Measurements from ENCODE around the gene INTS15. TPM values are rescaled to one million over a fixed set of nuclear protein-coding genes. Genes with fewer than 3 reads are reported as not detected.
"Not testable (repeated sequence)": the region's sequence is repeated elsewhere in the genome, so short reads cannot be mapped to it uniquely, and the experiment has no call there.

The INTS15 gene
- total RNA-seq, 2 experiments from 2014 or later, result 39.3 to 41.8 TPM

DNA sequence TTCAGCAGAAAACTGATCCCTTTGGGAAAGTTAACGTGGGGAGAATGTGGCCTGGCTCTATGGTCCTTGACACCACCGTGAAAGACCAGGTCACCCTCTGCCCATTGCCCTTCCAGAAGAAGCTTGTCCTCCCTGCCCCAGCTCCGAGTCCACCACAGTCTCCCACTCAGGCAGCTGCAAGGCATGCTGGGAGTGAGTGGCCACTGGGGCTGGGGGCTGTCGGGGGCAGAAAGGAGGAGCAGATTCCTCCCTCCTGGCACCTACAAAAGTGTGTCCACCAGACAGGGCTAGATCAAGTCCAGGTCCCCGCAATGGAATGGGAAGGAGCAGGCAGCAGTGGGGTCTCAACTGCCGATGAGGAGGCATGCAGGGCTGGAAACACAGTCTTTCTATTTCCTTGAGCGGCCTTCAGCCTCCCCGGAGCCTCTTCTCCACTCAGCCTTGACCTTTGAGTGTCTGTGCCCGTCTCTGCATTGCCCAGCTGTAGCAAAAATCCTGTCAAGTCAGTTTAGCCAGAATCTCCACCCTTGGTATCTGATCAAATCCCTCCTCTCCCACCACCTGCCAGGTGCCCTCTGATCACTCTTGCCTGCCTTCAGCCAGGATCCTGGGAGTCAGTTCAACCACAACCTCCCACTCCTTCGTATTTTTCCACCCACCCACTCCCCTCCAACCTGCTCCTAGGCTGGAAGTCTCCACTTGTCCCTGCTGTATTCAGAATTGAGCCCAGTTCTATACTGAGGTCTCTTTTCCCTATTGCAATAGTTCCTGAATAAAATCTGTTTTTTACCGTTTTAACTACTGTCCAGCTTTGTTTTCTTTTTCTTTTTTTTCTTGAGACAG lies 40.4 kb downstream of the INTS15 start:
- no peak overlapping the region for H3K27ac ChIP-seq (ENCODE audit: low read depth in 1 of 2, low read length in 2 of 2)
- TF ChIP-seq, protein P1, sequence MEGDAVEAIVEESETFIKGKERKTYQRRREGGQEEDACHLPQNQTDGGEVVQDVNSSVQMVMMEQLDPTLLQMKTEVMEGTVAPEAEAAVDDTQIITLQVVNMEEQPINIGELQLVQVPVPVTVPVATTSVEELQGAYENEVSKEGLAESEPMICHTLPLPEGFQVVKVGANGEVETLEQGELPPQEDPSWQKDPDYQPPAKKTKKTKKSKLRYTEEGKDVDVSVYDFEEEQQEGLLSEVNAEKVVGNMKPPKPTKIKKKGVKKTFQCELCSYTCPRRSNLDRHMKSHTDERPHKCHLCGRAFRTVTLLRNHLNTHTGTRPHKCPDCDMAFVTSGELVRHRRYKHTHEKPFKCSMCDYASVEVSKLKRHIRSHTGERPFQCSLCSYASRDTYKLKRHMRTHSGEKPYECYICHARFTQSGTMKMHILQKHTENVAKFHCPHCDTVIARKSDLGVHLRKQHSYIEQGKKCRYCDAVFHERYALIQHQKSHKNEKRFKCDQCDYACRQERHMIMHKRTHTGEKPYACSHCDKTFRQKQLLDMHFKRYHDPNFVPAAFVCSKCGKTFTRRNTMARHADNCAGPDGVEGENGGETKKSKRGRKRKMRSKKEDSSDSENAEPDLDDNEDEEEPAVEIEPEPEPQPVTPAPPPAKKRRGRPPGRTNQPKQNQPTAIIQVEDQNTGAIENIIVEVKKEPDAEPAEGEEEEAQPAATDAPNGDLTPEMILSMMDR (IDR thresholded peaks at IDR 0.05), result no peak
- H3K36me3 ChIP-seq (ENCODE audit: insufficient read depth, low read length), result no peaks in the 10 kb centered on the region
- no peaks in the 10 kb centered on the region for H3K9me3 ChIP-seq (ENCODE audit: control insufficient read depth in 1 of 2, insufficient read depth in 1 of 2, low read length in 2 of 2)
- H3K27me3 ChIP-seq (ENCODE audit: control insufficient read depth in 1 of 2, insufficient read depth in 2 of 2, low read length in 2 of 2), result no peaks in the 10 kb centered on the region
- CTCF ChIA-PET, result no interaction called here
- ATAC-seq (ENCODE audit: poor library complexity), result no peak
- no peak overlapping the region for H3K4me3 Mint-ChIP-seq
- H3K36me3 Mint-ChIP-seq (ENCODE audit: low read depth), result no peaks in the 10 kb centered on the region
- H3K27ac Mint-ChIP-seq, result no peak overlapping the region
- no peak for DNase-seq
- no peaks in the 10 kb centered on the region for H3K9me3 Mint-ChIP-seq
- H3K4me1 ChIP-seq (ENCODE audit: insufficient read depth, low read length), result peaks cover under 1% of the 10 kb centered on the region
- H3K4me3 ChIP-seq (ENCODE audit: low read length), result no peak overlapping the region
- intact Hi-C loops (cut with DNase I, micrococcal nuclease), result no loop called here
- POLR2A ChIA-PET, result no interaction called here
- no peaks in the 10 kb centered on the region for H3K27me3 Mint-ChIP-seq
- no peaks in the 10 kb centered on the region for H3K4me1 Mint-ChIP-seq (ENCODE audit: low read depth)

DNA sequence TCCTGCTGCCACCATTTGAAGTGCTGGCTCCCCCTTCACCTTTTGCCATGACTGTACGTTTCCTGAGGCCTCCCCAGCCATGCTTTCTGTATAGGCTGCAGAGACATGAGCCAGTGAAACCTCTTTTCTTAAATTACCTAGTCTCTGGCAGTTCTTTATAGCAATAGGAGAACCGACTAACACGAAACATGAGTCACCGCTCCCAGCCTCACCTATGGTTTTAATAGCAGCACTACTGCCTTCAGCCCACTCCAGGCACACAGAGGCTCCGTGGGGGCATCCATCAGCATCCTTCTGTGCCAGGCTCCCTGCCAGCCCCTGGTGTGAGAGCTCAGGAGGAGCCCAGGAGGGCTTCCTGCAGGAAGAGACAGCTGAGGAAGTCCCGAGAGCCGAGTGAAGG lies 41.8 kb downstream of the INTS15 start:
- no peak for DNase-seq
- no peak overlapping the region for H3K4me3 Mint-ChIP-seq
- no peaks in the 10 kb centered on the region for H3K4me1 Mint-ChIP-seq (ENCODE audit: low read depth)
- Histone ChIP-seq H3K27me3 (ENCODE audit: control insufficient read depth in 1 of 2, insufficient read depth in 2 of 2, low read length in 2 of 2) (no peaks in the 10 kb centered on the region), H3K4me1 (ENCODE audit: insufficient read depth, low read length) (peaks cover 4% of the 10 kb centered on the region), H3K4me3 (ENCODE audit: low read length) (no peak overlapping the region), H3K27ac (ENCODE audit: low read depth in 1 of 2, low read length in 2 of 2) (no peak overlapping the region), H3K9me3 (ENCODE audit: control insufficient read depth in 1 of 2, insufficient read depth in 1 of 2, low read length in 2 of 2) (no peaks in the 10 kb centered on the region), H3K36me3 (ENCODE audit: insufficient read depth, low read length) (no peaks in the 10 kb centered on the region)
- H3K27ac Mint-ChIP-seq, result no peak overlapping the region
- no peaks in the 10 kb centered on the region for H3K36me3 Mint-ChIP-seq (ENCODE audit: low read depth)
- ChIA-PET POLR2A (no interaction called here), CTCF (no interaction called here)
- TF ChIP-seq, protein P1 (IDR thresholded peaks at IDR 0.05), result no peak
- no peaks in the 10 kb centered on the region for H3K27me3 Mint-ChIP-seq
- ATAC-seq (ENCODE audit: poor library complexity), result no peak
- H3K9me3 Mint-ChIP-seq, result no peaks in the 10 kb centered on the region
- intact Hi-C loops (cut with DNase I, micrococcal nuclease), result no loop called here

DNA sequence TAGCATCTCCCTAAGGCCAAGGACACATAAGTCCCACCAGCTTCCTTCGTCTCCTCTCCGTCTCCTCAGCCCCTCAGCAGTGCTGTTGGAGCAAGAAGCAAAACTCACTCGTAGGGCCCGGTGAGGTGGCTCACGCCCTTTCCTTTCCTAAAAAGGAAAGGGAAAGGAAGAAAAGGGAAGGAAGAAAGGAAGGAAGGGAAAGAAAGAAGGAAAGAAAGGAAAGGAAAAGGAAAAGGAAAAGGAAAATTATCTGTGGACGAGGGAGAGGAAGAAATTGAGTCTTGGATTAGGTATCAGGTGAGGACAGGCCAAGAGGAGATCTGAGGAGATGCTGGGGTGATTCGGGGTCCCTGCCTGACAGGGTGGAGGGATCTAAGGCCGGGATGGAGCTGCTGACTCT lies 44.2 kb downstream of the INTS15 start:
- H3K4me3 Mint-ChIP-seq, result peak overlapping the region; percentile 50
- CTCF ChIA-PET, result no interaction called here
- H3K4me3 ChIP-seq (ENCODE audit: low read length), result no peak overlapping the region
- no peaks in the 10 kb centered on the region for H3K27me3 ChIP-seq (ENCODE audit: control insufficient read depth in 1 of 2, insufficient read depth in 2 of 2, low read length in 2 of 2)
- no peak overlapping the region for H3K27ac ChIP-seq (ENCODE audit: low read depth in 1 of 2, low read length in 2 of 2)
- H3K36me3 ChIP-seq (ENCODE audit: insufficient read depth, low read length), result no peaks in the 10 kb centered on the region
- intact Hi-C loops (cut with DNase I, micrococcal nuclease), result no loop called here
- no peak overlapping the region for H3K27ac Mint-ChIP-seq
- DNase-seq, result no peak
- peaks cover 14% of the 10 kb centered on the region for H3K4me1 Mint-ChIP-seq (ENCODE audit: low read depth)
- H3K36me3 Mint-ChIP-seq (ENCODE audit: low read depth), result peaks cover 12% of the 10 kb centered on the region
- POLR2A ChIA-PET, result interaction anchor here (1.3 kb wide), 1 partner anchor 16 kb away, joined by 3 read pairs; no protein-coding TSS in a partner anchor
- H3K27me3 Mint-ChIP-seq, result no peaks in the 10 kb centered on the region
- no peak for ATAC-seq (ENCODE audit: poor library complexity)
- TF ChIP-seq, protein P1 (IDR thresholded peaks at IDR 0.05), result no peak
- H3K9me3 Mint-ChIP-seq, result no peaks in the 10 kb centered on the region
- H3K9me3 ChIP-seq (ENCODE audit: control insufficient read depth in 1 of 2, insufficient read depth in 1 of 2, low read length in 2 of 2), result no peaks in the 10 kb centered on the region
- H3K4me1 ChIP-seq (ENCODE audit: insufficient read depth, low read length), result peaks cover 21% of the 10 kb centered on the region

DNA sequence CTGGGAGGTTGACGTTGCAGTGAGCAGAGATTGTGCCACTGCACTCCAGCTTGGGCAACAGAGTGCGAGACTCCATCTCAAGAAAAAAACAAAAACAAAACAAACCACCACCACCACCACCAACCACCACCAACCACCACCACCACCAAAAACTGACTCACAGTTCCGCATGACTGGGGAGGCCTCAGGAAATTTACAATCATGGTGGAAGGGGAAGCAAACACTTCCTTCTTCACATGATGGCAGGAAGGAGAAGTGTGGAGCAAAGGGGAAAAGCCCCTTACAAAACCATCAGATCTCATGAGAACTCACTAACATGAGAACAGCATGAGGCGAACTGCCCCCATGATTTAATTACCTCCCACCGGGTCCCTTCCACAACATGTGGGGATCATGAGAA lies 45.1 kb downstream of the INTS15 start:
- Mint-ChIP-seq H3K27ac (peak overlapping the region; percentile 62), H3K4me3 (peak overlapping the region; percentile 85), H3K36me3 (ENCODE audit: low read depth) (peaks cover 22% of the 10 kb centered on the region), H3K4me1 (ENCODE audit: low read depth) (peaks cover 23% of the 10 kb centered on the region)
- H3K27ac ChIP-seq (ENCODE audit: low read depth in 1 of 2, low read length in 2 of 2); POLR2A ChIA-PET; H3K9me3 ChIP-seq (ENCODE audit: control insufficient read depth in 1 of 2, insufficient read depth in 1 of 2, low read length in 2 of 2); ATAC-seq (ENCODE audit: poor library complexity); H3K9me3 Mint-ChIP-seq; H3K4me3 ChIP-seq (ENCODE audit: low read length); CTCF ChIA-PET; H3K36me3 ChIP-seq (ENCODE audit: insufficient read depth, low read length); H3K27me3 ChIP-seq (ENCODE audit: control insufficient read depth in 1 of 2, insufficient read depth in 2 of 2, low read length in 2 of 2); H3K27me3 Mint-ChIP-seq: not testable (repeated sequence)
- intact Hi-C loops (cut with DNase I, micrococcal nuclease), result loop anchor here in 1 of 2 experiments (5.0 kb wide), 1 partner anchor 43 kb away; the partner anchor contains the start of gene INTS15
- peak in 2 of 14 experiments; percentile 40 to 62 for DNase-seq
- peaks cover 30% of the 10 kb centered on the region for H3K4me1 ChIP-seq (ENCODE audit: insufficient read depth, low read length)

Measured in CD4-positive, alpha-beta T cell (primary cell).